NCI-H460 (cell line): ENCODE data around the gene PBRM1. TPM values are rescaled to one million over a fixed set of nuclear protein-coding genes. Genes with fewer than 3 reads are reported as not detected.
"Not testable (repeated sequence)": the region's sequence is repeated elsewhere in the genome, so short reads cannot be mapped to it uniquely, and the experiment has no call there.

Experiments used
- DNase-seq: peaks from one replicate; pipeline ENCODE4 v3.0.0-alpha.2; 2016; ENCODE audit warnings: low read depth; ENCODE audit errors: extremely low read depth
- total RNA-seq: library from RNA; depleted of rRNA; stranded (reverse); fragments of >200 nt; shearing (Covaris generic); gene quantifications from 2 replicates; pipeline ENCODE4 v1.2.3, GENCODE V29; 2014

PBRM1 gene
- total RNA-seq, 1 experiment from 2014 or later, result 38.2 TPM

DNA sequence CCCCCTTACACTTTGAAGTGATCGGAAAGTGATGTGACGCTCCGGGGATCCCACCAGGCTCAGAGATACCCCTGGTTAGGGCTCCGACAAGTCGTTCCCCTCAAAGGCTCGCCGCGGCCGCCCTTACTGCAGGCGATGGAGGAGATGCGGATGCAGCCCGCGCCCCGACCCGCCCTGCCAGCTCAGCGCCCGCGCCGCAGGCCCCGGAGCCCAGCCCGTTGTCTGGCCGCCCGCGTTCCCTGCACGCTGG is 19.6 kb upstream of the PBRM1 start:
- no peak for DNase-seq

DNA sequence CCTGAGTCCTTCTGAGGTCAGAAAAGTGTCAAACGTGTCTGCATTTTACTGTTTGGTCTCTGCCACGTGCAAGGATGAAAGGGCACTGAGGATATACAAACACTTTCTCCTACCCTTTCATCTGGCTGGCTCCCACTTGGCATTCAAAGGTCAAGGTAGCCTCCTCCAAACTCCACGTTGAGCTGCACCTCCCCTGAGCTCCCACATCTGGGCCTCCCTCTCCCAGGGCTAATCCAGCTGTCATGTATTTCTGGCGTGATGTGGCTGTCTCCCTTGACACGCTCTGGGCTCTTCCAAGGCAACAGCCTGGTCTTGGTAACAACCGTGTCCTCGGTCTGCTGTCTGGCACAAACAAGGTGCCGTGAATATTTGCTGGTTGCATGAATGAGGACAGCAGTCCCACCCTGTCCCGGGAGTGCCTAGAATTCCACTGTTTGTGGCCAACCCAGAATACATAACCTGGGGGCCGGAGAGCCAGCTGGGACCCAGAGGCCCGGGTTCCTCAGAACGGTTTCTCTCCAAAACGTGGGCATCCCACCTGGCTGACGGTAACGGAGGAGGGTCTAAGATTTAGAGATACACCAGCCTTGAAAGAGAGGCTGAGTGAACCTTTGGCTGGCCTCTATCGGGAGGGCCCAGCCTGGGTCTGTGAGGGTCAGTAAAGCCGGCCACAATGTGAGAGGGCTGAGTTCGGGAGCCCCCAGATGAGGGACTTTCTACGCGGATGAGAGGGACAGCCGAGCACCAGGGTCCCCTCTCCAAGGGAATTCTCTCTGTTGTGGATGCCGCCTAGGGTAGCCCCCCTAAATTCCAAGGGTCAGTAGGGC is 19.1 kb upstream of the PBRM1 start:
- no peak for DNase-seq

DNA sequence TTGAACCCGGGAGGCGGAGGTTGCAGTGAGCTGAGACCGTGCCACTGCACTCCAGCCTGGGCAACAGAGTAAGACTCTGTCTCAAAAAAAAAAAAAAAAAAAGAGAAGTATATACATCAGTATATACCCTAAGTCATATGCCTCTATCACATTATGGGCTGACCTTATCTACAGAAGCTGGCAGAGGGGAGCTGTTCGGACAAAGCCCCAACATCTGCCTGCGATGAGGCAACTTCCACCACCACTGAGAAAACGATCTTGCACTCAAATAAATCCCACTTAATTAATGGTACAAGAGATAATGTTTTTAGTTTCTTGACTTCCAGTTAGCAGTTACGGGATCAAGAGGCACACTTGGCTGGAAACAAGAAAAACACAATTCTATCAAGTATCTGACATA is 17.6 kb upstream of the PBRM1 start:
- DNase-seq, result no peak

DNA sequence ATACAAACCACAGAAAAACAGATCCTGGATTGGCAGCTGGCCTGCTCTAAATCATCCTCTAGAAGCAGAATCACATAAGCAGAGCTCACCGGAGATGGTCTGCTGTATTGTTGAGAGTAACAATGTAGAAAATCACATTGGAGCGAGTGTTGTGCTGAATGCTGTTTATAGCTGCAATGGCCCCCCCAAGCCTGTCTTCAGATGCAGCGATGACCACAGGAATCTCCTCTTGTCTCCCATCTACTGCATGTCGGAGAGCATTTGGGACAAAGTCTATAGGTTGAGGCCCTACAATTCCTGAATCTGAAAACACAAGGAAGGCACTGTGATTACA is 11.9 kb upstream of the PBRM1 start:
- no peak for DNase-seq

DNA sequence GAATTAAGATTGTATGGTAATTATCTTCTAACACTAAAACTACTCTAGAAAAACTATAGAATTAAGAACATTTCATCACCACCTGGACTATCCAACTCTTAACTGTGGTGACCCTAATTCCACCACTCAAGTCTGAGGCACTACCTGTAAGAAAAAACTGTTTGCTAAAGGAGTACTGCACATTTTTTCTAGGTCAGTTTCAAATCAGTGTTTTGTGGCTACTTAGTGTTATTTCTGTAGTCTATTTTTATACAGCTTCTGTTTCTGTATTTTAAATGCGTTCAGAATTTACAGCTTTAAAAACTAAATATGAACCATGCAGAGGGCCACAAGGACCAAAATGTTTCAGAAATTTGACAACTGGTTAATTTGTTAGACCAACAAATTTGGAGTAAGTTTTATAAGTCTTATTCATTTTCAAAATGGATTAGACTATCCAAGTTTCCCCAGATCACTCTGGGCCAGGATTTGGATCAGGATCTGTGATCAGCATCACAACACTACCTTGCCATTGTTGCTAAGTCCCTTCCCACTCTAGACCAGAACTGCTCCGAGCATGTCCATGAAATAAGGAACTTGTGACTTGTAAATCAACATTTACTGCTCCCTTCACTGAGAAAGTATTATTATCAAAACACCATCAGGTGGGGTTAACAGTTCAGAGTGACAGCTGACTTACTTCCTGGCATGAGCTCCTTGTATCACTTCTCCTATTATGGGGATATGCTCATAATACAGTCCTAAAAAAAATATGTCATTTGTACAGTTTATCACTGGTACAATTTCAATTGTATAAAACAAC is 11.3 kb upstream of the PBRM1 start:
- no peak for DNase-seq

DNA sequence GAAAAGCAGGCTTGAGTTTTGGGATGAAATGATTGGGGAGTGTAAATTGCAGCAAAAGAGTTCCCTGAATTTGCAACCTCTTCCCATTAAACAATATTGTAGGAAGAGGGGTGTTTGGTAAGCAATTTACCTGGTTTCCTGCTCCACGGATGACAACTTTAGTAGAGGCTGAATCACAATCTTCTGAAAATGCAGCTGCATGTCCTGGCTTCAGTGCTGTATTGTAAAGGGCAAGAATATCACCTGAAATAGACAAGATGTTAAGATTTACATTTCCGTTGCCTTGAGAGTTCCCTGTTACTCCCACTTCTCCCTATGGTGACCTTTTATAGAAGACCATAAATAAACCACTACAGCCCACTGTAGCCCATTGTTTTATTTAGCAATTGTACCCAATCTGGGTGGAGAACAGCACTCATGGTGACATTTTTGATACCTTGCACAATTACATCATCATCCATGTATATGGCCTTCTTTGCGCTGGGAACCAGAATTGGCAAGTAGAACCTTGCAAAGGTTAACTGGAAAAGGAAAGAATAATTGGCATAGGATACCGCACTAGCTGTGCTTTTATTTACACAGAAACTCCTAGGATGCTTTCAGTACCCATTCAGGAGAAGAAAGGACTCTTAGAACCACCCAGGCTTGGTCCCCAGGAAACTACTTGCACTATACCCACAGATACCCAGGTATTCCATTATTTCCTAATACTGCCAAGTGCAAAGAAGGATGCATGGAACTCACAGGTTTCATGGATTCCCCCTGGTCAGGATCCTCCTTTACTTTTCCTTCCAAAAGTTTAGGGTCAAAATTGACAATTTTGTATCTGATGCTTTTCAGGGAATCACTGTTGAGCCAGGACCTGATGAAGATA is 10.3 kb upstream of the PBRM1 start:
- DNase-seq, result no peak

DNA sequence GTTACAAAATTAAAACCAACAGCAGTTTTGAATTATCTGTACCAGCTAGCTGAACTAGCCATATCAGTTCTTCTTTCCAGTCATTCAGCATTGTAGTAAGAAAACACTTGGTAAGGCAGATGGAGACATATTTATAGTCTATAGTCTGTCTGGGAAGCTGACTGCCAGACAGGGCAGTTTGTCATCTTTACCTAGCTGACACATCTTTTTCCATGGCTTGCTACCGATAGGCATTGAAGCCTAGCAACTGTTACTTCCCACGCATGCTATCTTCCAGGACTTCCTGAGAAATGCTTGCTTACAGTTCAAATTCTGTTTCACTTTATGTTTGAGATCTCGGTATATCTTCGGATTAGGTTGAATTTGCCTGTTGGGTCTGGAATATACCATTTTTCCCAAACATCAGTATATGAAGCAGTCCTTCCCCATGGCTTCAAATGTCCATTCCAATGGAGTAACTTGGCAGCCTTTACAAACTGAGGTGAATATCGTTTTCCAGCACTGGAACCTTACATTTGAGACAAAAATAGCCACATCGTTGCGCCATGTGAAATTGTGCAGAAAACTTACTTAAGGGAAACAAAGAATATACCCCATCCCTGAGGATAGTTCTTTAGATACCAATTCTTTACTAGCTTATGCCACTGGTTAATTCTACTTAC is 8.9 kb upstream of the PBRM1 start:
- DNase-seq, result no peak

DNA sequence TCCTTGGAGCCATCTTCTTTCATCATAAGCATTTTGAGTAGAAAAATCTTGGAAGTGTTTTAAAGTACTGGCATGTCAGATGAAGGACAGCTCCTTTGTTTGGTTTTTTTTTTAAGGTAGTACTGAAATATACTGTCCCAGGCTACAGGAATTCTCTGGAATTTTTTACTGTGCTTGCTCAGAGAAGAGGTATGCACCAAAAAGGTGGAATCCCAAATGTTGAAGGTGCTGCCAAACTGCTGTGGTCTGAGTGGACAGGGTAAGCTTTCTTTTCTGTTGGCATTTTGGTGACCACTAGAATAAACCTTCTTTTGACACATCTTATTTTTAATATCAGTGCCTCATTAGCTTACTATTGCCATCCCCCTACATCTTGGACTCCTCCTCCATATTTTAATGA is 7.4 kb upstream of the PBRM1 start:
- no peak for DNase-seq

DNA sequence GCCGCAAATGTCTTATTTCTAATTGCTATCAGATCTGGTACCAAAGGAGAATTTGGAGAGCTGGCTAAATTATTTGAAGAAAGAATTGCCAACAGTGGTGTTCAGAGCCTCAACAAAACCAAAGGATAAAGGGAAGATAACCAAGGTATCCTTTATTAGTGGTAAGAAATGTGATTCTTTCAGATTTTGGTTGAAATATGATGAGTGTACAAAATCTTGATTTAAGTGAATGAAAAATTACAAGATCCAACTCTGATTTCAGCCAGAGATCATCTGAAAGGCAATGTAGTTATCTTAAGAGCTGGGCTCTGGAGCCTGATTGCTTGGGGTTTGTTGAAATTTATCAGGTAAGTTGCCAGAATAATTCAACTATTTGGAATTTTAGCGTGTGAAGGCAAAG is 4.8 kb upstream of the PBRM1 start:
- DNase-seq, result no peak

DNA sequence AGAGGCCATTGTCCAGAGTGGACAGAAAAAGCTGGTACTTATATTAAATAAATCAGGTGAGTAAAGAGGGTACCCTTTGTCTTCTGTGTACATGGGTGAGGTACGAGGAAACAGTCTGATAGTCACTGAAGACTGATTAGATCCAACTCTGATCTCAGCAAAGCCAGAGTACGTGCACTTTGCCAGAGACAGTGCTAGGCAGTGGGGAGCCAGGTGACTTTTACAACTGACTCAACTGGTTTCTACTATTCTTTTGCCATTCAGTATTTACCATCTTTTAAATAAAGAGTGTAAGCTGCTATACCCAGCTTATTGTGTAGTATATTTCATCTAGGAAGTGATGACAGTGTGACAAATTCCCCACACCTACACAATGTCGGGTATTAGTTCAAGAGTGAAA is 3.4 kb upstream of the PBRM1 start:
- DNase-seq, result no peak

DNA sequence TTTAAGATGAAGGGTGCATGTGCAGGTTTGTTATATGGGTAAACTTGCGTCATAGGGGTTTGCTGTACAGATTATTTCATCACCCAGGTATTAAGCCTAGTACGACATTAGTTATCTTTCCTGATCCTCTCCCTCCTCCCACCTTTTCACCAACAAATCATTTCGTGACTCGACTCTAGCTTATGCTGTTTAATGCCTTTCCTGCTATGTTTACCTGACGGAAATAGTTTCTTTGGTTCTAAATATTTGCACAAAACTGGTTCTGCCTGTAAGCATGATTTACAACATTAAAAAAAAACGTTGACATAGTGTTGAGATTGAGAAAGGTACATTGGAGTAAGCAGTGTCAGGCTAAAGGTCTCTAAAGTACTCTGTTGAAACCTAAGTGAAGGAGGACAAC is 2.6 kb upstream of the PBRM1 start:
- no peak for DNase-seq

DNA sequence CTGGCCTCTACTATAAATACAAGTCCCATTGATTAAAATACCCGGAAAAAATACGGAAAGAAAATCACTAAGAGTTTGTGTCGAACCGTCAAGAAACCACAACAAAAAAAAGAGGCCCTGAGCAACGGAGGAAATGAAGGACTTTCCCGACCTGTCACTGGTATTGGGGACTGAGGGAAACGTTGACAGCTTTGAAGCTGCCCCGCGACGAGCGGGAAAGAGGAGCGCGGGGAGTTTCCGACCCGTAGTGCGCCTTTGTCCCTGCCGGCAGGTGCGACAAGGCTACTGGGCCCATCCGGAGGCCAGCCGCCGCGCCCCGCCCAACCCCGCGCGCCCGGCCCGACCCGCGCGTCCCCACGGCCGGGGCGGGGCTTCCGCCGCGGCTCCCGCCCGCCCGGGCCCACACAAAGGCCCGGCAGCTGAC is 416 bp downstream of the PBRM1 start:
- DNase-seq, result peak; percentile 59

DNA sequence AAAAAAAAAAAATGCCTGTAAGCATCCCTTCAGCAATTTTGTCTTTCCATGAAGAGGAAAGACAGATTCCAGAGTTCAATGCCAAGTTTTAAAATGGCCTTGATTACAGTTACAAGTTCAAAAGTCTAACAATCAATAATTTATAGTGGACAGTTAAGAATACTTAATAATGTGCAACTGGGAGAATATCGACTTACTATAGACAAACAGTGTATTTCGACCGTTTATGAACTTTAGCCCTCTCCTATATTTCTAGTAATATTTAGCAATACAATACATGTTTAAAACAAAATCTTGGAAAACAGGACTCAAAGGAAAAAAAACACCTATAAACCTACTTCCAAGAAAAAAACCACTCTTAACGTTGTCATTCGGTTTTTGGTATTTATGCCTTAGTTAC is 1.5 kb downstream of the PBRM1 start:
- DNase-seq, result no peak

DNA sequence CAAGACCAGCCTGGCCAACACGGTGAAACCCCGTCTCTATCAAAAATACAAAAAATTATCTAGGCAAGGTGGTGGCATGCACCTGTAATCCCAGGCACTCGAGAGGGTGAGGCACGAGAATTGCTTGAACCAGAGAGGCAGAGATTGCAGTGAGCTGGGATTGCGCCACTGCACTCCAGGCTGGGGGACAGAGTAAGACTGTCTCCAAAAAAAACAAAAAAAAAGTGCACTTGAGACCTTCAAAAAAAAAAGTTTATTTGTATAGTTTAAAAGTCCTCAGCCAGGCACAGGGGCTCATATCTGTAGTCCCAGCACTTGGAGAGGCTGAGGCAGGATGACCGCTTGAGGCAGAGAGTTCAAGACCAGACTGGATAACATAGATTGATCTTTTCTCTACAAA is 2.1 kb downstream of the PBRM1 start:
- DNase-seq, result no peak

DNA sequence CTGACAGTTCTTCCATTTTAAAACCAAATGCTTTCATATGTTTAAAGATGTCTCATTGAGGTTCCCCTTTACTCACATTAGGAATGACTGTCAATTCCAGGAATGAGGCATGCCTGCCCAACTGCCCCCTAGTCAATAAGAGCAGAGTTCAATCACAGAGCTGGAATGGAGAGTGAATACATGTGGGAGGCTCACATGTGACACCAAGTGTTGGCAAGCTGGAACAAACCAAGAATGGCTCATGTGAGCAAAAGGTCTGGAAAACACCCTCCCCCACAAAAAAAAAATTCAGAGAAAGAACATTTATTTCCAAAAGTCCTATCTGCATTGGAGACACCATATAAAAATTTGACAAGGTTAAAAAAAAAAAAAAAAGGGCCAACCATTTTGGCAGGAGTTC is 3.7 kb downstream of the PBRM1 start:
- DNase-seq, result no peak

DNA sequence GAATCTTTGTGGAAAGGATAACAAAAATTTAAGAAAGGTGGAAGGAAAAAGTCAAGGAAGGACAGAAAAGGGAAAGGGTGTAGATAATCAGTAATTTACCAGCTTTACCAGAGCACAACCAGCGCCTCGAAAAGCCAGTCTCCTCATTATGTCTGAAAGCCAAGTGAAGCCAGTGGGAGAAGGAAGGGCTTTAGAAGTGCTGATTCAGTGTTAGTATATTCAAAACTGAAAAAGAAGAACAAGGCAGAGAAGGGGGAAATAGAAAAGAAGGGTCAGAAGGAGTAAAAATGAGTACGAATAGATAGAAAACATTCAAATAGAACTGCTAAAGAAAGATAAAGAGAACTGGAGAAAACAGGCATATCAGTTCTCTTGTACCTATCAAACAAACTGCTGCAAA is 4.1 kb downstream of the PBRM1 start:
- DNase-seq, result no peak

DNA sequence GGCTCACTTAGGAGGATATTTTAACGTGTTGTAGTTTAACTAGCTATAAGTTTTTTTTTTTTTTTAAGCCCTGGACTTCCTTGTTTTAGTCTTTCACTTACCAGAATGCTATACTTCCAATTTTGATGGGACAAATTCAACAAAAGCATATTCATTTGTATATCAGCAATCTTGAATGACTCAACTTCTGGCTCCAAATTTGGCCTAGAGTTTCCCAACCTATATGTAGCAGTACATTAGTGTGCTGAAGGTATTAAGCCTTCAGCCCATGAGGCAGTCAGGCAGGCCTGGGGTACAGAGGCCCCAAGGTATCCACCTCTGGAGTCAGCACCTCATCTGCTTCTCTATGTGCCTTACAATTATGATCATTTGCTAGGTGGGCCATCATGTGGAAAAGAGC is 5.9 kb downstream of the PBRM1 start:
- no peak for DNase-seq

DNA sequence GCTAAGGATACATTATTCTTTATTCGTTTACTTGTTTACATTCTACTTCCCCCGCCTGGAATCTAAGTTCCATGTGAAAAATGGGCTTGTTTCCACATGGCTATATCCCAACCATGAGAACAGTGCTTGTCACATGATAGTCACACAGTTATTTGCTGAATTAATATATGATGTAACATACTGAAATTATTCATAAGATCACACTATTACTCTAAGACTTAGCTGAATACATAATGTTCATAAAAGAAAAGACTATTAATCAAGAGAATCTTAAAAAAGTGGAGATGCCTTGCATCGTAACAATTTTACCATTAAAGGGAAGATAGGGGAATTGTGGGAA is 6.5 kb downstream of the PBRM1 start:
- peak; percentile 35 for DNase-seq

DNA sequence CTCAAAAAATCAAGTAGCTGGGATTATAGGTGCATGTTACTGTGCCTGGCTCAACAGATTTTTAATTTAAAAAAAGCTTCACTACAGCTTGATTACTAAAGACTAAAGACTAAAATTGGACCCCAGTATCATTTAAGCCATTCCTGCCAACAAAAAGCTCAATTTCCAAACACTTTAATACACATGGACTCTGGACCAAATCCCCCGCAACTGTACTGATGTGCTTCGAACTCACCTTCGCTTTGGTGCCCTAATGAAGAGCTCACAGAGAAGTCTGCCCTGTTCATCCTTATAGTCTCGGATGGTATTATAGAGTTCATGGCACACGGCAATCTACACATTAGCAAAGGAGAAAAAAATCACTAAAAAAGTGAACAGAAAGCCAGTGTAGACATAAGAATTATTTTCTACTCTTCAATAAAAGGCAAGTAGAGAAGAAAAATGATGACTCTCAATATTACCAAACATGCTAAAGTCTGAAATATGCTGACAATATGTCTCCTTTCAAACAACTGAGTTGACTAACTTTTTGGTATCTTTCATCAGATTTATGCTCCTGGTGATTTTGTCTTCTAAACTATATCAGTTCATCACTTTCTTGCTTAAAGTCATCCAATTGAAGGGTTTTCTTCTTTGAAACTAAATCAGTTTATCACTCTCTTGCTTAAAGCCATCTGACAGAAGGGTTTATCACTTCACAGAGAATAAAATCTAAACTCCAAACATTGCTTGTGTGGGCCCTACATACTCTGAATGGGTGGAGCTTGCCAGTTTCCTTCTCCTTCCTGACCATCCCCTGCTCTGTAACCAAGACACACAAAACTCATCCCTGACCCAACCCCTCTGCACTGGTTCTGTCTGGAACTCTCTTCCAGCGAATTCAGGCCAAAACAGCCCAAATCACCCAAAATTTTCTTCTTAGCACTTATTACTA is 7.2 kb downstream of the PBRM1 start:
- DNase-seq, result no peak

DNA sequence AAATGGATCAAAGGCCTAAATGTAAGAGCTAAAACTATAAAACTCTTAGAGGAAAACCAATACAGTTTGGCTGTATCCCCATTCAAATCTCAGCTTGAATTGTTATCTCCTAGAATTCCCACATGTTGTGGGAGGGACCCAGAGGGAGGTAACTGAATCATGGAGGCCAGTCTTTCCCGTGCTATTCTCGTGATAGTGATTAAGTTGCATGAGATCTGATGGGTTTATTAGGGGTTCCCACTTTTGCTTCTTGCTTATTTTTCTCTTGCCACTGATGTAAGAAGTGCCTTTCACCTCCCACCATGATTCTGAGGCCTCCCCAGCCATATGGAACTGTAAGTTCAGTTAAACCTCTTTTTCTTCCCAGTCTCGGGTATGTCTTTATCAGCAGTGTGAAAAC is 9.5 kb downstream of the PBRM1 start:
- DNase-seq, result not testable (repeated sequence)
